Transverse colon (tissue), 4 donors: ENCODE data around the gene NOC4L.

Experiments
- CTCF ChIP-seq, 5 experiments: fragments of 200-600 bp in 3 of 5; fragments of 450-650 bp in 2 of 5; sonication (generic) in 3 of 5; IDR thresholded peaks; 1 replicate in 2 of 5; 2 replicates in 3 of 5; pipeline ENCODE4 v1.5.1; 2016 to 2017; ENCODE audit warnings: antibody characterized with exemption in 5 of 5, inconsistent platforms in 3 of 5, mild to moderate bottlenecking in 2 of 5, moderate library complexity in 1 of 5
- POLR2A ChIP-seq: fragments of 450-650 bp; IDR thresholded peaks from one replicate; pipeline ENCODE4 v1.6.1; 2016; ENCODE audit warnings: antibody characterized with exemption, mild to moderate bottlenecking, moderate library complexity
- POLR2AphosphoS5 ChIP-seq, 3 donors: sonication (generic); formaldehyde crosslinking; IDR thresholded peaks; one replicate each; pipeline ENCODE4 v1.6.1; 2016; ENCODE audit warnings: antibody characterized with exemption in 3 of 3

- TF ChIP-seq CTCF (IDR thresholded peaks at IDR 0.05), result no peak
- TF ChIP-seq POLR2AphosphoS5 (IDR thresholded peaks at IDR 0.05), result no peak
- TF ChIP-seq POLR2A, result no peak
Measured at GRCh38 chr12:132102297-132102696, 42.0 kb upstream of the NOC4L start.
